ENCODE results near the gene SERAC1.

The SERAC1 gene

DNA sequence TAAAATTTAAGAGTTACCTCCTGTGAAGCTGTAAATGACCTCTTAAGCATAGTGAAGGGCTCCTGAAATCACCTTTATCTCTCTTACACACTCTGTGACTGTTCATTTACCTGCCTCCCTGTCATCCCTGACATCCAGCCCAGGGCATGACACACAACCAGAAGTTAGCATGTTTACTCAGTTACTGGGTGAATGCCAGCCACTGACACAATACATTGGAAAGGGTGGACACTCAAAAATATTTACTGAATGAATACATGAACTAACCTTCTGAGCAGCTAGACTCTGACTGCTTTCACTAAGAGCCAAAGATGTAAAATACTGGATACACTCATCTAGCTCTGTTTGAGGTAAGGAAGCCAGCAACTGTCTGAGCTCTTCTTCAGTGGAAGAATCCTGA lies 25.3 kb downstream of the SERAC1 start:
- TF ChIP-seq, protein P1, sequence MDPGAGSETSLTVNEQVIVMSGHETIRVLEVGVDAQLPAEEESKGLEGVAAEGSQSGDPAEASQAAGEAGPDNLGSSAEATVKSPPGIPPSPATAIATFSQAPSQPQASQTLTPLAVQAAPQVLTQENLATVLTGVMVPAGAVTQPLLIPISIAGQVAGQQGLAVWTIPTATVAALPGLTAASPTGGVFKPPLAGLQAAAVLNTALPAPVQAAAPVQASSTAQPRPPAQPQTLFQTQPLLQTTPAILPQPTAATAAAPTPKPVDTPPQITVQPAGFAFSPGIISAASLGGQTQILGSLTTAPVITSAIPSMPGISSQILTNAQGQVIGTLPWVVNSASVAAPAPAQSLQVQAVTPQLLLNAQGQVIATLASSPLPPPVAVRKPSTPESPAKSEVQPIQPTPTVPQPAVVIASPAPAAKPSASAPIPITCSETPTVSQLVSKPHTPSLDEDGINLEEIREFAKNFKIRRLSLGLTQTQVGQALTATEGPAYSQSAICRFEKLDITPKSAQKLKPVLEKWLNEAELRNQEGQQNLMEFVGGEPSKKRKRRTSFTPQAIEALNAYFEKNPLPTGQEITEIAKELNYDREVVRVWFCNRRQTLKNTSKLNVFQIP (CRISPR knock-in tag; IDR thresholded peaks at IDR 0.05; ENCODE audit: borderline replicate concordance, low read depth): no peak
- TF ChIP-seq ZFP30 (CRISPR knock-in tag; IDR thresholded peaks at IDR 0.05) (no peak), PPARA (CRISPR knock-in tag; IDR thresholded peaks at IDR 0.05; ENCODE audit: borderline replicate concordance) (no peak), TCF4 (CRISPR knock-in tag; IDR thresholded peaks at IDR 0.05; ENCODE audit: borderline replicate concordance) (no peak), ARNTL (CRISPR knock-in tag; IDR thresholded peaks at IDR 0.05; ENCODE audit: borderline replicate concordance, low read depth) (no peak), CSDC2 (CRISPR knock-in tag; IDR thresholded peaks at IDR 0.05) (no peak), ZC3H10 (CRISPR knock-in tag; IDR thresholded peaks at IDR 0.05) (no peak), ZNF70 (CRISPR knock-in tag; IDR thresholded peaks at IDR 0.05) (no peak), TOX (CRISPR knock-in tag; IDR thresholded peaks at IDR 0.05; ENCODE audit: borderline replicate concordance) (no peak), GLIS3 (CRISPR knock-in tag; IDR thresholded peaks at IDR 0.05) (no peak), OSR1 (CRISPR knock-in tag; IDR thresholded peaks at IDR 0.05) (no peak)
- TF ChIP-seq, protein P2, sequence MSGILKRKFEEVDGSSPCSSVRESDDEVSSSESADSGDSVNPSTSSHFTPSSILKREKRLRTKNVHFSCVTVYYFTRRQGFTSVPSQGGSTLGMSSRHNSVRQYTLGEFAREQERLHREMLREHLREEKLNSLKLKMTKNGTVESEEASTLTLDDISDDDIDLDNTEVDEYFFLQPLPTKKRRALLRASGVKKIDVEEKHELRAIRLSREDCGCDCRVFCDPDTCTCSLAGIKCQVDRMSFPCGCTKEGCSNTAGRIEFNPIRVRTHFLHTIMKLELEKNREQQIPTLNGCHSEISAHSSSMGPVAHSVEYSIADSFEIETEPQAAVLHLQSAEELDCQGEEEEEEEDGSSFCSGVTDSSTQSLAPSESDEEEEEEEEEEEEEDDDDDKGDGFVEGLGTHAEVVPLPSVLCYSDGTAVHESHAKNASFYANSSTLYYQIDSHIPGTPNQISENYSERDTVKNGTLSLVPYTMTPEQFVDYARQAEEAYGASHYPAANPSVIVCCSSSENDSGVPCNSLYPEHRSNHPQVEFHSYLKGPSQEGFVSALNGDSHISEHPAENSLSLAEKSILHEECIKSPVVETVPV (CRISPR knock-in tag; IDR thresholded peaks at IDR 0.05): no peak
- ATAC-seq: no peak; the same call in 2 of the 3 replicates

DNA sequence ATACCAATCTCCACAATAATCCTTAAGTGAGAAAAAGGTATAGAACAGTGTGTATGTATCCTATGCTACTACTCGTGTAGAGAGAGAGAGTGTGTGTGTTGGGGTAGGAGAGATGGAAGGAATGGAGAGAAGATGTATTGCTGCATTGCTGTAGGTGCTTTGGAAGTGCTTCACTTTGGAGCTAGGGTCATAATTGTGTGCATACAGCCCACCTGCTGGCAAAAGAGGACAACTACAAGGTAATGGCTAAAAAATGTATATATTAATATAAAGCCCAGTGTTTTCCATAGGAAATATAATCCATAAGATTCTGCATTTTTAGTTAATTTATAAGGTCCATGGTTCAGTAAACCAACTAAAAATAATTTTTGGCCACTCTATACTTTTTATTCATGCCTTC lies 36.1 kb downstream of the SERAC1 start:
- peak; percentile 86 for ATAC-seq
- TF ChIP-seq ISL1 (CRISPR knock-in tag; IDR thresholded peaks at IDR 0.05): no peak
- TF ChIP-seq, protein P3, sequence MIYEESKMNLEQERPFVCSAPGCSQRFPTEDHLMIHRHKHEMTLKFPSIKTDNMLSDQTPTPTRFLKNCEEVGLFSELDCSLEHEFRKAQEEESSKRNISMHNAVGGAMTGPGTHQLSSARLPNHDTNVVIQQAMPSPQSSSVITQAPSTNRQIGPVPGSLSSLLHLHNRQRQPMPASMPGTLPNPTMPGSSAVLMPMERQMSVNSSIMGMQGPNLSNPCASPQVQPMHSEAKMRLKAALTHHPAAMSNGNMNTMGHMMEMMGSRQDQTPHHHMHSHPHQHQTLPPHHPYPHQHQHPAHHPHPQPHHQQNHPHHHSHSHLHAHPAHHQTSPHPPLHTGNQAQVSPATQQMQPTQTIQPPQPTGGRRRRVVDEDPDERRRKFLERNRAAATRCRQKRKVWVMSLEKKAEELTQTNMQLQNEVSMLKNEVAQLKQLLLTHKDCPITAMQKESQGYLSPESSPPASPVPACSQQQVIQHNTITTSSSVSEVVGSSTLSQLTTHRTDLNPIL (CRISPR knock-in tag; IDR thresholded peaks at IDR 0.05; ENCODE audit: low read depth): no peak
- TF ChIP-seq, protein P2 (CRISPR knock-in tag; IDR thresholded peaks at IDR 0.05): no peak
- TF ChIP-seq ZNF565 (CRISPR knock-in tag; conservative IDR thresholded peaks at IDR 0.05; ENCODE audit: low read depth): no peak
- TF ChIP-seq SNAI2 (CRISPR knock-in tag; IDR thresholded peaks at IDR 0.05): no peak
- TF ChIP-seq OSR1 (CRISPR knock-in tag; IDR thresholded peaks at IDR 0.05): no peak

DNA sequence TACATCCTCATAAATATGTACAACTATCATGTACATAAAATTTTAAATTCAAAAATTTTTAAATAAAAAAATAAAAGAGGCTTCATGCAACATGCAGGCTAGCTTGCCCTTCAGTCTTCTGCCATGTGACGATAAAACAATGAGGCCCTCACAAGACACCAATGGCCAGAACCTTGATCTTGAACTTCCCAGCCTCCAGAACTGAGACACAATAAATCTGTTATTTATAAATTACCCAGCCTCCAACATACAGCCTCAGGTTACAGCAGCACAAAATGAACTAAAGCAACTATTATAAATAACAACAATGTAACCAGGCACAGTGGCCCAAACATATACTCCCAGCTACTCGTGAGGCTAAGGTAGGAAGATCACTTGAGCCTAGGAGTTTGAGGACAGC lies 42.8 kb downstream of the SERAC1 start:
- ATAC-seq: no peak
- TF ChIP-seq PPARA (CRISPR knock-in tag; IDR thresholded peaks at IDR 0.05; ENCODE audit: borderline replicate concordance): no peak

DNA sequence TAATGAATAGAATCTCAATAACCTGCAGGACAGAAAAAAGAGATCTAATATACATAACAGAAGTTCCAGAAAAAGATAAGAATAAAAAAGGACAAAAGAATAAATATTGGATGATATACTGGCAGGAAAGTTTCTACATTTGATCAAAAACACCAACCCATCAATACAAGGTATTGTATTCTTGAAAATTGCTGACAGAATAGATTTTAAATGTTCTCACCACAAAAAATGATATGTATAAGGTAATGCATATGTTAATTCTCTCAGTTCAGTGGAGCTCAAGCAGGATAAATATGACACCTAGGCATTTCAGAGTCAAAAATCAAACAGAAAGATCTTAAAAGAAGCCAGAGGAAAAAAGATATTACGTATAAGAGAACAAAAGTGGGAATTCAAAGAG lies 43.8 kb downstream of the SERAC1 start:
- no peak for TF ChIP-seq GLIS3 (CRISPR knock-in tag; IDR thresholded peaks at IDR 0.05)
- no peak for TF ChIP-seq TCF4 (CRISPR knock-in tag; IDR thresholded peaks at IDR 0.05; ENCODE audit: borderline replicate concordance)
- TF ChIP-seq ZNF70 (CRISPR knock-in tag; IDR thresholded peaks at IDR 0.05): no peak
- TF ChIP-seq ZC3H10 (CRISPR knock-in tag; IDR thresholded peaks at IDR 0.05): no peak
- TF ChIP-seq, protein P4, sequence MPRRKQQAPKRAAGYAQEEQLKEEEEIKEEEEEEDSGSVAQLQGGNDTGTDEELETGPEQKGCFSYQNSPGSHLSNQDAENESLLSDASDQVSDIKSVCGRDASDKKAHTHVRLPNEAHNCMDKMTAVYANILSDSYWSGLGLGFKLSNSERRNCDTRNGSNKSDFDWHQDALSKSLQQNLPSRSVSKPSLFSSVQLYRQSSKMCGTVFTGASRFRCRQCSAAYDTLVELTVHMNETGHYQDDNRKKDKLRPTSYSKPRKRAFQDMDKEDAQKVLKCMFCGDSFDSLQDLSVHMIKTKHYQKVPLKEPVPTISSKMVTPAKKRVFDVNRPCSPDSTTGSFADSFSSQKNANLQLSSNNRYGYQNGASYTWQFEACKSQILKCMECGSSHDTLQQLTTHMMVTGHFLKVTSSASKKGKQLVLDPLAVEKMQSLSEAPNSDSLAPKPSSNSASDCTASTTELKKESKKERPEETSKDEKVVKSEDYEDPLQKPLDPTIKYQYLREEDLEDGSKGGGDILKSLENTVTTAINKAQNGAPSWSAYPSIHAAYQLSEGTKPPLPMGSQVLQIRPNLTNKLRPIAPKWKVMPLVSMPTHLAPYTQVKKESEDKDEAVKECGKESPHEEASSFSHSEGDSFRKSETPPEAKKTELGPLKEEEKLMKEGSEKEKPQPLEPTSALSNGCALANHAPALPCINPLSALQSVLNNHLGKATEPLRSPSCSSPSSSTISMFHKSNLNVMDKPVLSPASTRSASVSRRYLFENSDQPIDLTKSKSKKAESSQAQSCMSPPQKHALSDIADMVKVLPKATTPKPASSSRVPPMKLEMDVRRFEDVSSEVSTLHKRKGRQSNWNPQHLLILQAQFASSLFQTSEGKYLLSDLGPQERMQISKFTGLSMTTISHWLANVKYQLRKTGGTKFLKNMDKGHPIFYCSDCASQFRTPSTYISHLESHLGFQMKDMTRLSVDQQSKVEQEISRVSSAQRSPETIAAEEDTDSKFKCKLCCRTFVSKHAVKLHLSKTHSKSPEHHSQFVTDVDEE (CRISPR knock-in tag; IDR thresholded peaks at IDR 0.05): no peak
- TF ChIP-seq ZFP3 (CRISPR knock-in tag; IDR thresholded peaks at IDR 0.05): no peak
- TF ChIP-seq TOX (CRISPR knock-in tag; IDR thresholded peaks at IDR 0.05; ENCODE audit: borderline replicate concordance): no peak
- no peak for TF ChIP-seq ISL1 (CRISPR knock-in tag; IDR thresholded peaks at IDR 0.05)
- TF ChIP-seq ARNTL (CRISPR knock-in tag; IDR thresholded peaks at IDR 0.05; ENCODE audit: borderline replicate concordance, low read depth): no peak
- no peak for ATAC-seq
